ENCODE data around the gene LRR1.

- no peak for TF ChIP-seq CTCF (IDR thresholded peaks at IDR 0.05)
- TF ChIP-seq POLR2A (IDR thresholded peaks at IDR 0.05): no peak
Measured at GRCh38 chr14:49583629-49584028, 15.1 kb upstream of the LRR1 start.
